ENCODE data around the gene ZNF496. TPM values are rescaled to one million over a fixed set of nuclear protein-coding genes. Genes with fewer than 3 reads are reported as not detected.

The ZNF496 gene
- total and polyA plus RNA-seq, 4 donors = 4.1 to 29.0 (median 20.5) TPM

DNA sequence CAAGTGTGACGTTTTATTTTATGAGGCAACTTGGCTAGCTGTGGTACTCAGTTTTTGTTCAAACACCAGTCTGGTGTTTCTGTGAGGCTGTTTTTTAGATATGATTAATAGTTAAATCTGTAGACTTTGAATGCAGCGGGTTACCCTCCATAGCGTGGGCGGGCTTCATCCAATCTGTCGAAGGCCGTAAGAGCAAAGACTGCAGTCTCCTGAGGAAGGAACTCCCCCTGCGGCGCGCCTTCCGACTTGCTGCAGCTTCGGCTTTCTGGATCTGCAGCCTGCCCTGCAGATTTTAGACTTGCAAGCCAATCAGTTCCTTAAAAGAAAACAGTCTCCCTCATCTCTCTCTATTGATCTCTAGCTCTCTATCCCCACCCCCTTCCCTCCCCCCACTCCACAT is 4.2 kb upstream of the ZNF496 start:
- 56 to 67% methylated on average over 11 of the region's 11 CpGs for WGBS, 2 donors
- Histone ChIP-seq H3K36me3 (ENCODE audit: control insufficient read depth in 1 of 2, insufficient read depth in 2 of 2, low read length in 1 of 2) (no peaks in the 10 kb centered on the region), H3K27me3 (ENCODE audit: control insufficient read depth in 1 of 2, insufficient read depth in 2 of 2, low read length in 1 of 2) (no peaks in the 10 kb centered on the region), H3K27ac (ENCODE audit: low read depth in 1 of 2, low read length in 2 of 2) (no peak overlapping the region), H3K9me3 (ENCODE audit: control insufficient read depth, low read length) (no peaks in the 10 kb centered on the region), H3K4me3 (ENCODE audit: low read length in 2 of 2) (no peak overlapping the region), H3K4me1 (ENCODE audit: control insufficient read depth in 1 of 2, insufficient read depth in 2 of 2, low read length in 2 of 2) (no peaks in the 10 kb centered on the region)
- ATAC-seq (ENCODE audit: low FRiP score) = no peak
- peak in 1 of 2 donors; percentile 56 for DNase-seq
- intact Hi-C loops (cut with DNase I) = loop anchor here in 1 of 2 donors (10.0 kb wide), 1 partner anchor 771 kb away; the partner anchor contains the start of genes CNST and TFB2M

- 83 to 89% methylated on average over 11 of the region's 11 CpGs for WGBS, 2 donors
- Histone ChIP-seq H3K36me3 (ENCODE audit: control insufficient read depth in 1 of 2, insufficient read depth in 2 of 2, low read length in 1 of 2) (no peaks in the 10 kb centered on the region), H3K9me3 (ENCODE audit: control insufficient read depth, low read length) (no peaks in the 10 kb centered on the region), H3K4me1 (ENCODE audit: control insufficient read depth in 1 of 2, insufficient read depth in 2 of 2, low read length in 2 of 2) (no peaks in the 10 kb centered on the region), H3K4me3 (ENCODE audit: low read length in 2 of 2) (no peak overlapping the region), H3K27ac (ENCODE audit: low read depth in 1 of 2, low read length in 2 of 2) (no peak overlapping the region), H3K27me3 (ENCODE audit: control insufficient read depth in 1 of 2, insufficient read depth in 2 of 2, low read length in 1 of 2) (no peaks in the 10 kb centered on the region)
- DNase-seq = no peak
- ATAC-seq (ENCODE audit: low FRiP score) = no peak
- intact Hi-C loops (cut with DNase I) = loop anchor here in 1 of 2 donors (5.0 to 10.0 kb wide), 2 partner anchors 122 to 770 kb away; partner anchors contain the start of genes CNST and TFB2M
Measured at GRCh38 chr1:247334378-247335133, 2.9 kb upstream of the ZNF496 start.

DNA sequence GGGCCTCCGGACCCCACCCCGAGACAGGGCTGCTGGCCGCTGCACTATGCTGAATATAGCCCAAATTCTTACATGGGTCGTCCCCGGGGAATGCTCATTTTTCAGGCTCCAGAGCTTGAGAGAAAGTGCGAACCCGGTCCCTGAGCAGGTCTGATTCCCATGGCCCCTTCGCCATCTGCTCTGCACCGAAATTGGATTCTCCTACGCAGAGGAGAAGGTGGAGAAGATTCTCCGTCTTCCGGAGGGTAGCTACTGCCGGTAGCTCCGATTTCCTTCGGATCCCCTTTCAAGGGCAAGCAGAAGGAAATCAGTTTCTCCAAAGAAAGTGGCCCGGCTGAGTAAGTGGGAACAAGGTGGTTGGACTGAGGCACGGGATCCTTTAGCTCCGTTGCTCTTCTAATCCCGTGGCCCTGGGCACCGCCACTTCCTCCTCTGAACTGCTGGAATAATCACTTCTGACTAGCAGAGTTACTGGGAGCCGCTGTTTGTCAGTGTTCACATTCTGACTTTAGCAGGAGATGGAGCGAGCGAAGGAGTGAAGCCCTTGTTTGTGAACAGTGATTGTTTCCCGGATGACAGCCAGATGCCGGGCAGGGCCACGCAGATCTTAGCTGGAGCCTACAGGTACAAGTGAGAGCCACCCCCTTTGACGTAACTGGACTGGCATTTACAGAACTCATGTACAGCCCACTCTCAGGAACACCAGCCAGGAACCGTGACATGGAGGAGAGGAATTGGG is 1.1 kb upstream of the ZNF496 start:
- no peaks in the 10 kb centered on the region for H3K9me3 ChIP-seq (ENCODE audit: control insufficient read depth, low read length)
- peaks cover 0 to 2% of the 10 kb centered on the region in 2 donors for H3K36me3 ChIP-seq (ENCODE audit: control insufficient read depth in 1 of 2, insufficient read depth in 2 of 2, low read length in 1 of 2)
- no peaks in the 10 kb centered on the region for H3K27me3 ChIP-seq (ENCODE audit: control insufficient read depth in 1 of 2, insufficient read depth in 2 of 2, low read length in 1 of 2)
- H3K4me1 ChIP-seq (ENCODE audit: control insufficient read depth in 1 of 2, insufficient read depth in 2 of 2, low read length in 2 of 2) = no peaks in the 10 kb centered on the region
- WGBS, 2 donors = 16 to 18% methylated on average over 28 of the region's 28 CpGs
- ATAC-seq (ENCODE audit: low FRiP score) (no peak), DNase-seq (peak in 1 of 2 donors; percentile 82)
- peak overlapping the region in 1 of 2 donors; percentile 6 for H3K27ac ChIP-seq (ENCODE audit: low read depth in 1 of 2, low read length in 2 of 2)
- H3K4me3 ChIP-seq (ENCODE audit: low read length in 2 of 2) = peak overlapping the region in 1 of 2 donors; percentile 91
- intact Hi-C loops (cut with DNase I) = loop anchor here in 1 of 2 donors (5.0 to 10.0 kb wide), 2 partner anchors 120 to 768 kb away; partner anchors contain the start of genes CNST and TFB2M

DNA sequence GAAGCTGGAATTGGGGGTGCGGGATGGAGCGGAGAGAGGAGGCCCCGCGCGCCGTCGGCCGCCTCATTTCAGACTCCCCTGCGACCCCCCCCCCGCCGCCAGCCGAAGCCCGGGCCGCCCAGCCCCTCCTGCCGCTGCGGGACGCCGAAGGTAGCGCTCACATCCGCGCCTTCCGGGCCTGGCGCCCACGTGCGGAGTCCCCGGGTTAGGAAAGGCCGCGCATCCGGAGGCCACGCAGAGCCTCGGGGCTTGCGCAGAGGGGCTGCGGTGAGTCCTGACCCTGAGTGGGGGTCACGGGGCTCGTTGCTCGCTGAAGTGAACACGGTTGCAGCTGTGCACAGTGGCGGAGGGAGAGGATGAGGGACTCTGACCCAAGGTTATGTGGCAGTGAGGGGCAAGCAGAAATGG is 552 bp upstream of the ZNF496 start:
- peak; percentile 76 to 87 for DNase-seq
- peak; percentile 67 for ATAC-seq (ENCODE audit: low FRiP score)
- Histone ChIP-seq H3K9me3 (ENCODE audit: control insufficient read depth, low read length) (no peaks in the 10 kb centered on the region), H3K36me3 (ENCODE audit: control insufficient read depth in 1 of 2, insufficient read depth in 2 of 2, low read length in 1 of 2) (peaks cover 0 to 2% of the 10 kb centered on the region in 2 donors), H3K27me3 (ENCODE audit: control insufficient read depth in 1 of 2, insufficient read depth in 2 of 2, low read length in 1 of 2) (no peaks in the 10 kb centered on the region), H3K4me3 (ENCODE audit: low read length in 2 of 2) (peak overlapping the region; percentile 91 to 93), H3K27ac (ENCODE audit: low read depth in 1 of 2, low read length in 2 of 2) (peak overlapping the region in 1 of 2 donors; percentile 59), H3K4me1 (ENCODE audit: control insufficient read depth in 1 of 2, insufficient read depth in 2 of 2, low read length in 2 of 2) (no peaks in the 10 kb centered on the region)
- intact Hi-C loops (cut with DNase I) = loop anchor here in 1 of 2 donors (5.0 to 10.0 kb wide), 2 partner anchors 120 to 767 kb away; partner anchors contain the start of genes CNST and TFB2M
- WGBS, 2 donors = 1% methylated on average over 29 to 38 of the region's 38 CpGs

GRCh38 chr1:247331172-247331524 is 519 bp downstream of the ZNF496 start:
- Histone ChIP-seq H3K4me1 (ENCODE audit: control insufficient read depth in 1 of 2, insufficient read depth in 2 of 2, low read length in 2 of 2) (no peaks in the 10 kb centered on the region), H3K27me3 (ENCODE audit: control insufficient read depth in 1 of 2, insufficient read depth in 2 of 2, low read length in 1 of 2) (no peaks in the 10 kb centered on the region), H3K4me3 (ENCODE audit: low read length in 2 of 2) (peak overlapping the region; percentile 91 to 93), H3K36me3 (ENCODE audit: control insufficient read depth in 1 of 2, insufficient read depth in 2 of 2, low read length in 1 of 2) (peaks cover 0 to 2% of the 10 kb centered on the region in 2 donors), H3K9me3 (ENCODE audit: control insufficient read depth, low read length) (no peaks in the 10 kb centered on the region), H3K27ac (ENCODE audit: low read depth in 1 of 2, low read length in 2 of 2) (peak overlapping the region; percentile 54 to 87)
- DNase-seq (peak; percentile 88 to 92), ATAC-seq (ENCODE audit: low FRiP score) (peak; percentile 77)
- intact Hi-C loops (cut with DNase I) = loop anchor here in 1 of 2 donors (5.0 to 10.0 kb wide), 2 partner anchors 119 to 766 kb away; partner anchors contain the start of genes CNST and TFB2M
- 1 to 2% methylated on average over 22 to 36 of the region's 36 CpGs for WGBS, 2 donors

DNA sequence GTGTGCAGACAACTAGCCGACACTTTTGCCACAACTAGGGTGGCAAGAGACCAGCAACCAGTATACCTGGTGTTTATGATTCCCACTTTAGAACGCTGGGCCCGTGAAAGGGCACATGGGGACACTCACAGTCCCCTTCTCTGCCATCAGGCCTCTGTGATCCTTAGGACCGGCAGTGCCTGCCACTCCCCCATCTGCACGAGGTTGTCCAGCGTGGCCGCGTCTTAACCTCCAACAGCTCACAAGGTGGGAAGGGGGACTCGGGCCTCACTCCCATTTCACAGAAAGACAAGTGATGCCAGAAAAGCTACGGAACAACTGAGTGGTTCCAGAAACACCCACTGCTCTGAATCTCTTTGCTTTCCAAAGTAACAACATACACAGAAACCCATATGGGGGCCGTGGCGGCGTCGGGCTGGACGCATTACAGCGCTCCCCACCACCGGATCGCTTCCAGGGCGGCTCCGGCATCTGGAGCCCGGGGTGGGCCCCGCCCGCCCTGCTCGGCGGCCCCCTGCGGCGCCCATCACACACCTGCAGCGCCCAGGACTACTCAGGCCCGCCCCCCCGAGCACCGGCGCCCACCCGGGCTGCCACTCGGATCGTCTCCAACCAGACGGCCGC is 1.0 kb downstream of the ZNF496 start:
- 7 to 9% methylated on average over 37 of the region's 37 CpGs for WGBS, 2 donors
- ATAC-seq (ENCODE audit: low FRiP score) = no peak

DNA sequence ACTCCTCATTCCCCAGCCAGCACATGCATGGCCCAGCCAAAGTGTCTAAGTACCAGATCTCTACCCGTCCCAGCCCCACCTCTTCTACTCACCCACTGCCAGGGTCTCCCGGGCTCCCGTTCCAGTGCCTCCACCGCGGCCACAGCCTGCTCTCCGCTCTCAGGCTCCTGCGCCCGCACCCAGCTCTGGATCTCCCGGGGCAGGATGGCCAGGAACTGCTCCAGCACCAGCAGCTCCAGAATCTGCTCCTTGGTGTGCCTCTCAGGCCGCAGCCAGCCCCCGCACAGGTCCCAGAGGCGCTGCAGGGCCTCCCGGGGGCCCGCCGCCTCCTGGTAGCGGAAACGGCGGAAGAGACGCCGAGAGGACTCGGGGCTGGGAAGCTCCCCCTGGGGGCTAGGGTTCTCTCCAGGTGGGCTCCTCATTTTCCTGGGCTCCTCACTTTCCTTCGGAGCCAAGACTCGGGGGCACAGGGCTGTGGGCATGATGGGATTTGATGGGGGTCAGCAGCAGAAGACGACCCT is 2.5 kb downstream of the ZNF496 start:
- Histone ChIP-seq H3K9me3 (ENCODE audit: control insufficient read depth, low read length) (no peaks in the 10 kb centered on the region), H3K36me3 (ENCODE audit: control insufficient read depth in 1 of 2, insufficient read depth in 2 of 2, low read length in 1 of 2) (peaks cover 0 to 2% of the 10 kb centered on the region in 2 donors), H3K27me3 (ENCODE audit: control insufficient read depth in 1 of 2, insufficient read depth in 2 of 2, low read length in 1 of 2) (no peaks in the 10 kb centered on the region), H3K4me1 (ENCODE audit: control insufficient read depth in 1 of 2, insufficient read depth in 2 of 2, low read length in 2 of 2) (no peaks in the 10 kb centered on the region), H3K4me3 (ENCODE audit: low read length in 2 of 2) (no peak overlapping the region), H3K27ac (ENCODE audit: low read depth in 1 of 2, low read length in 2 of 2) (no peak overlapping the region)
- ATAC-seq (ENCODE audit: low FRiP score) (no peak), DNase-seq (no peak)
- intact Hi-C loops (cut with DNase I) = no loop called here
- WGBS, 2 donors = 96% methylated on average over 24 of the region's 24 CpGs

More for the DNA sequence above, 1.0 kb downstream of the ZNF496 start:
- H3K9me3 ChIP-seq (ENCODE audit: control insufficient read depth, low read length) = no peaks in the 10 kb centered on the region
- DNase-seq = peak in 1 of 2 donors; percentile 73
- no peaks in the 10 kb centered on the region for H3K27me3 ChIP-seq (ENCODE audit: control insufficient read depth in 1 of 2, insufficient read depth in 2 of 2, low read length in 1 of 2)
- H3K4me1 ChIP-seq (ENCODE audit: control insufficient read depth in 1 of 2, insufficient read depth in 2 of 2, low read length in 2 of 2) = no peaks in the 10 kb centered on the region
- peaks cover 0 to 2% of the 10 kb centered on the region in 2 donors for H3K36me3 ChIP-seq (ENCODE audit: control insufficient read depth in 1 of 2, insufficient read depth in 2 of 2, low read length in 1 of 2)
- peak overlapping the region; percentile 91 to 93 for H3K4me3 ChIP-seq (ENCODE audit: low read length in 2 of 2)
- intact Hi-C loops (cut with DNase I) = loop anchor here in 1 of 2 donors (5.0 to 10.0 kb wide), 2 partner anchors 118 to 766 kb away; partner anchors contain the start of genes CNST and TFB2M
- no peak overlapping the region for H3K27ac ChIP-seq (ENCODE audit: low read depth in 1 of 2, low read length in 2 of 2)

DNA sequence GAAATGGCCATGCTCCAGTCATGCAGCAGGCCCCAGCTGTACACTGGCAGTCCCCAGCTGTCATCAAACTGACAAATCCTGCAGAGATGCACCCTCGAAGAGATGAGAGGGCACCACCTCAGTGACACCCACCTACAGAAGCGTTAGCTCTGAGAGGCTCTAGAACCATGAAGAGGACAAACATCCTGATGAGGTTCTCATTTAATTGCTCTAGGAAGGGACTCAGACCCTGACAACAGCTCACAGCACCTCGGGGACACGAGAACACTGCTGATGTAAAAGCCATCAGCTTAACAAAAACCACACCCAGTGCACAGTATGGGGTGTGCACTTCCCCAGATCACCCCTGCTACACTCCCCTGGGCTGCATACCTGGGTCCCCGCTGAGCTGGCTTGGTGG is 3.4 kb downstream of the ZNF496 start:
- 92 to 94% methylated on average over 5 of the region's 5 CpGs for WGBS, 2 donors
- no peaks in the 10 kb centered on the region for H3K9me3 ChIP-seq (ENCODE audit: control insufficient read depth, low read length)
- H3K4me3 ChIP-seq (ENCODE audit: low read length in 2 of 2) = no peak overlapping the region
- no peaks in the 10 kb centered on the region for H3K27me3 ChIP-seq (ENCODE audit: control insufficient read depth in 1 of 2, insufficient read depth in 2 of 2, low read length in 1 of 2)
- no peak overlapping the region for H3K27ac ChIP-seq (ENCODE audit: low read depth in 1 of 2, low read length in 2 of 2)
- H3K36me3 ChIP-seq (ENCODE audit: control insufficient read depth in 1 of 2, insufficient read depth in 2 of 2, low read length in 1 of 2) = peaks cover 0 to 2% of the 10 kb centered on the region in 2 donors
- no peaks in the 10 kb centered on the region for H3K4me1 ChIP-seq (ENCODE audit: control insufficient read depth in 1 of 2, insufficient read depth in 2 of 2, low read length in 2 of 2)
- intact Hi-C loops (cut with DNase I) = no loop called here
- DNase-seq = no peak
- ATAC-seq (ENCODE audit: low FRiP score) = no peak
